ENCODE data around the gene TNRC6C.

GRCh38 chr17:78130090-78130436, 171.6 kb downstream of the TNRC6C start:
- no peak for TF ChIP-seq ZNF8 (CRISPR knock-in tag; IDR thresholded peaks at IDR 0.05)
- TF ChIP-seq BACH2 (CRISPR knock-in tag; IDR thresholded peaks at IDR 0.05; ENCODE audit: borderline replicate concordance): no peak
- no peak for TF ChIP-seq ZNF565 (CRISPR knock-in tag; conservative IDR thresholded peaks at IDR 0.05; ENCODE audit: low read depth)
- no peak for TF ChIP-seq OSR1 (CRISPR knock-in tag; IDR thresholded peaks at IDR 0.05)
- no peak for TF ChIP-seq POU6F1 (CRISPR knock-in tag; IDR thresholded peaks at IDR 0.05; ENCODE audit: borderline replicate concordance, low read depth)
- TF ChIP-seq ARNTL (CRISPR knock-in tag; IDR thresholded peaks at IDR 0.05; ENCODE audit: borderline replicate concordance, low read depth): no peak
- no peak for TF ChIP-seq ZNF70 (CRISPR knock-in tag; IDR thresholded peaks at IDR 0.05)

Measured in SK-N-SH treated with all-trans-retinoic acid at 6 μM for 48 hours (cell line).